GM12801 (cell line): ENCODE data around the gene FUT7.
A peak's percentile ranks its signal among the peaks of the same experiment; 100 is the strongest.

Source experiments
- TF ChIP-seq, protein P1 (sequence below): IDR thresholded peaks from one replicate; pipeline ENCODE4 v1.5.1; 2011; ENCODE audit warnings: control low read depth; ENCODE audit not compliant: insufficient read length; ENCODE audit errors: extremely low read depth

Gene FUT7

GRCh38 chr9:137030006-137030405, 1.9 kb downstream of the FUT7 start:
- TF ChIP-seq, protein P1, sequence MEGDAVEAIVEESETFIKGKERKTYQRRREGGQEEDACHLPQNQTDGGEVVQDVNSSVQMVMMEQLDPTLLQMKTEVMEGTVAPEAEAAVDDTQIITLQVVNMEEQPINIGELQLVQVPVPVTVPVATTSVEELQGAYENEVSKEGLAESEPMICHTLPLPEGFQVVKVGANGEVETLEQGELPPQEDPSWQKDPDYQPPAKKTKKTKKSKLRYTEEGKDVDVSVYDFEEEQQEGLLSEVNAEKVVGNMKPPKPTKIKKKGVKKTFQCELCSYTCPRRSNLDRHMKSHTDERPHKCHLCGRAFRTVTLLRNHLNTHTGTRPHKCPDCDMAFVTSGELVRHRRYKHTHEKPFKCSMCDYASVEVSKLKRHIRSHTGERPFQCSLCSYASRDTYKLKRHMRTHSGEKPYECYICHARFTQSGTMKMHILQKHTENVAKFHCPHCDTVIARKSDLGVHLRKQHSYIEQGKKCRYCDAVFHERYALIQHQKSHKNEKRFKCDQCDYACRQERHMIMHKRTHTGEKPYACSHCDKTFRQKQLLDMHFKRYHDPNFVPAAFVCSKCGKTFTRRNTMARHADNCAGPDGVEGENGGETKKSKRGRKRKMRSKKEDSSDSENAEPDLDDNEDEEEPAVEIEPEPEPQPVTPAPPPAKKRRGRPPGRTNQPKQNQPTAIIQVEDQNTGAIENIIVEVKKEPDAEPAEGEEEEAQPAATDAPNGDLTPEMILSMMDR = no peak

DNA sequence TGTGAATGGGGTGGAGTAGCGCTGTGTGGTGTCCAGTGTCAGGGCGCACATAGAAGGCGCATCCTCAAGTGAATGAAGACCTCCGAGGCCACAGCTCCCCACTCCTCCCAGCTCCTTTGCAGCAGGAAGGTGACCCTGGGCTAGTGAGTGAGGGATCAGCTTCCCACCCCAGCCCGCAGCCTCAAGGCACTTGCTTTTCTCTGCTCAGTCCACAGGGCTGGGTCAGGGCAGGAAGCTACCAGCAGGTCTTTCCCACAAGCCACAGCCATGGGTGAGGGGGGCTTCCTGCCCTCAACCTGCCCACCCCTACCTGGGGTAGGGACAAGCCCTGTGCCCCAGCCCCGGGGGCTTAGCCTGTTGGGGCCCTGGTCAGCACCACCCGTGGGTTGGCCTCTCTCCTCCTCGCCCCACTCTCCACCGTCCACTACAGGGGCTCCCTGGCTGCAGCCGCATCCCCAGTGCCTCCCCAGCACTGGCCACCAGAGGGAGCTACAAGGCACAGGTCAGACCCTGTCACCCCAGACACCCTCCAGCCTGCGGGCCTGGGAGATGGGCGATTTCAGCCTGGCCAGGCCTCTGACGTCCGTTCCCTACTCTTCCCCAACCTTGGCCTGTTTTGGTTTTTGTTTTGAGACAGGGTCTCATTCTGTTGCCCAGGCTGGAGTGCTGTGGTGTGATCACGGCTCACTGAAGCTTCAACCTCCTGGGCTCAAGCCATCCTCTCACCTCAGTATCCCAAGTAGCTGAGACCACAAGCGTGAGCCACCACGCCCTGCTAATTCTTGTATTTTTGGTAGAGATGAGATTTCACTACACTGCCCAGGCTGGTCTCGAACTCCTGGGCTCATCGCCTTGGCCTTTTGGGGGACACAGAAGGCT, 2.6 kb downstream of the FUT7 start:
- TF ChIP-seq, protein P1 = peak; percentile 35

DNA sequence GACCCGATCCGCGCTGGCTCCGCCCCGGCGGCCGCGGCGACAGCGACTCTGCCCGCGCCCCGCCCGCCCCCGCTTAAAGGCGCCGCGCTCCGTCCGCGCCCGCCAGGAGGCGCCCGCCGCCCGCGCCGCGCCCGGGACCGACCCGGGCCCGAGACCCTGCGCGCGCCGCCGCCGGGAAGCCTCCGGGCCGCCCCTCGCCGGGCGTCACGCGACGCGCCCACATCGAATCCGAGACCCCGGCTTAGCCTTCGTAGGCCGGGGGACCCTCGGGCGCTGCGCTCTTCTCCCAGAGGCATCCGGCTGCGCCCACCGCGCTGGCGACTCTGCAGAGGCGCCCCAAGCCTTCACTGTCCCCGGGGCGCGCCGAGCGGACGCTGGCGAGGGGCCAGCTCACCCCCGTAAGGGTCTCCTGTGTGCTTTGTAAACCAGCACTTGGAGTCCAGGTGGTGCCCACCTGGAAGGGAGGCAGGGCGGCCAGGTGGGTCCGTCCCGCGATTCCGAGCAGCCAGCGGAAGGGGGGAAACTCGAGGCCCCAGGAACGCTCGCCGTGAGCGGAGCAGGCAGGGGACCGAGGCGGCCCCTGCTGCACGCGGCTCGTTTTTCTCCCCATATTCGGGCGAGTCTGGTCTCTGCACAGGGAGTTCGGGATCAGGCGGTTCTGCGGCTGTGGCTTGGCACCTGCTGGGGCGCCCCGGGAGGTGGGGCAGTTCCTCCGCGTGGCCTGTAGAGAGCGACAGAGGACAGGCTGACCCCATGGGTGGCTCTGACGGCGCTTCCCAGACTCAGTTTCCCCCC, 3.4 kb downstream of the FUT7 start:
- TF ChIP-seq, protein P1 = no peak

GRCh38 chr9:137027369-137028262, 4.3 kb downstream of the FUT7 start, which contains the start of gene ABCA2:
Gene ABCA2, minus strand, starts transcription at chr9:137028237. Its CDS starts 97 bp downstream, at chr9:137028140.
- TF ChIP-seq, protein P1 = no peak

- TF ChIP-seq, protein P1 = no peak
Measured at GRCh38 chr9:137026828-137027227, 5.1 kb downstream of the FUT7 start.

GRCh38 chr9:137026384-137026783, 5.5 kb downstream of the FUT7 start:
- TF ChIP-seq, protein P1 = no peak
